Activated CD8-positive, alpha-beta T cell treated with anti-CD3 and anti-CD28 coated beads for 36 hours (primary cell): ENCODE measurements around the gene CLDN10. TPM values are rescaled to one million over a fixed set of nuclear protein-coding genes. Genes with fewer than 3 reads are reported as not detected.

Experiments used
- ATAC-seq: fragments of 200-7000 bp; cut with Tn5 transposase; one replicate; pipeline ENCODE4 v1.10.0; 2021; ENCODE audit warnings: mild to moderate bottlenecking, moderate library complexity
- CTCF ChIA-PET: fragments of 350-600 bp; sonication (Branson Sonifier 250); formaldehyde crosslinking; loops from one replicate; lab custom pipeline; 2021; ENCODE audit warnings: antibody characterized with exemption; lab: Charles Lee
- POLR2A ChIA-PET: fragments of 350-600 bp; sonication (Branson Sonifier 250); formaldehyde crosslinking; loops from one replicate; lab custom pipeline; 2021; ENCODE audit warnings: antibody characterized with exemption; lab: Charles Lee
- DNase-seq: peaks from one replicate; pipeline ENCODE4 v3.0.0-alpha.2; 2020
- H3K27ac Mint-ChIP-seq: one replicate; pipeline ENCODE4 v1.8.0; 2021; ENCODE audit warnings: mild to moderate bottlenecking, mixed read lengths
- H3K27me3 Mint-ChIP-seq: one replicate; pipeline ENCODE4 v1.8.0; 2021; ENCODE audit warnings: mixed read lengths
- H3K36me3 Mint-ChIP-seq: one replicate; pipeline ENCODE4 v1.8.0; 2021; ENCODE audit warnings: low read depth, mixed read lengths
- H3K4me1 Mint-ChIP-seq: one replicate; pipeline ENCODE4 v1.8.0; 2021; ENCODE audit warnings: low read depth, mixed read lengths
- H3K4me3 Mint-ChIP-seq: one replicate; pipeline ENCODE4 v1.8.0; 2021; ENCODE audit warnings: mild to moderate bottlenecking, moderate library complexity, mixed read lengths
- H3K9me3 Mint-ChIP-seq: one replicate; pipeline ENCODE4 v1.8.0; 2021; ENCODE audit warnings: mixed read lengths
- intact Hi-C: fragments of 100-400 bp; cut with micrococcal nuclease; formaldehyde crosslinking; loops from one replicate; pipeline ENCODE4 v1.10.0; 2022
- total RNA-seq, 2 experiments: library from RNA; stranded (reverse); gene quantifications; one replicate each; pipeline ENCODE4 v1.2.3, GENCODE V29; 2021
- TF ChIP-seq, protein P1 (sequence below): fragments of 200-600 bp; IDR thresholded peaks from one replicate; pipeline ENCODE4 v1.8.0; 2022; ENCODE audit warnings: antibody characterized with exemption, mild to moderate bottlenecking

The CLDN10 gene
- total RNA-seq, 2 experiments from 2014 or later: not detected

- POLR2A ChIA-PET: no interaction called here
- no peaks in the 10 kb centered on the region for H3K36me3 Mint-ChIP-seq
- intact Hi-C loops: no loop called here
- H3K27ac Mint-ChIP-seq: no peak overlapping the region
- H3K27me3 Mint-ChIP-seq: peaks cover 18% of the 10 kb centered on the region
- TF ChIP-seq, protein P1, sequence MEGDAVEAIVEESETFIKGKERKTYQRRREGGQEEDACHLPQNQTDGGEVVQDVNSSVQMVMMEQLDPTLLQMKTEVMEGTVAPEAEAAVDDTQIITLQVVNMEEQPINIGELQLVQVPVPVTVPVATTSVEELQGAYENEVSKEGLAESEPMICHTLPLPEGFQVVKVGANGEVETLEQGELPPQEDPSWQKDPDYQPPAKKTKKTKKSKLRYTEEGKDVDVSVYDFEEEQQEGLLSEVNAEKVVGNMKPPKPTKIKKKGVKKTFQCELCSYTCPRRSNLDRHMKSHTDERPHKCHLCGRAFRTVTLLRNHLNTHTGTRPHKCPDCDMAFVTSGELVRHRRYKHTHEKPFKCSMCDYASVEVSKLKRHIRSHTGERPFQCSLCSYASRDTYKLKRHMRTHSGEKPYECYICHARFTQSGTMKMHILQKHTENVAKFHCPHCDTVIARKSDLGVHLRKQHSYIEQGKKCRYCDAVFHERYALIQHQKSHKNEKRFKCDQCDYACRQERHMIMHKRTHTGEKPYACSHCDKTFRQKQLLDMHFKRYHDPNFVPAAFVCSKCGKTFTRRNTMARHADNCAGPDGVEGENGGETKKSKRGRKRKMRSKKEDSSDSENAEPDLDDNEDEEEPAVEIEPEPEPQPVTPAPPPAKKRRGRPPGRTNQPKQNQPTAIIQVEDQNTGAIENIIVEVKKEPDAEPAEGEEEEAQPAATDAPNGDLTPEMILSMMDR: no peak
- CTCF ChIA-PET: no interaction called here
- no peaks in the 10 kb centered on the region for H3K4me1 Mint-ChIP-seq
- no peak for DNase-seq
- H3K4me3 Mint-ChIP-seq: no peak overlapping the region
- ATAC-seq: no peak
- H3K9me3 Mint-ChIP-seq: no peaks in the 10 kb centered on the region
Observed at GRCh38 chr13:95544293-95544692, 8.2 kb upstream of the CLDN10 start.

DNA sequence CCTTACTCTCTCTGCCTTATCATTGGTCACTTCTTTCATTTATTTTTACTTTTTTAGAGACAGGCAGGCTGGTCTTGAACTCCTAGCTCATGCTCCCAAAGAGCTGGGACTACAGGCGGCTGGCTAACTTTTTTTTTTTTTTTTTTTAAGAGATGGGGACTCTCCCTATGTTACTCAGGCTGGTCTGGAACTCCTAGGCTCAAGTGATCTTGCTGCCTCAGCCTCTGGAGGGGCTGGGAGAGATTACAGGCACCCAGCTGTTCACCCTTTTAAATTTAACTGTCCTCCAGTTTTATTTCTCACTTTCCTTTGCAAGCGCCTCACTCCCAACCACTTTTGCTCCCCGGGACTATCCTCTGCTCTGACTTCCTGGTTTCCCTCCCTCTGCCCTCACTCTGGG, 5.6 kb upstream of the CLDN10 start:
- Mint-ChIP-seq H3K4me3 (no peak overlapping the region), H3K9me3 (no peaks in the 10 kb centered on the region), H3K36me3 (no peaks in the 10 kb centered on the region), H3K27me3 (peaks cover 33% of the 10 kb centered on the region), H3K27ac (no peak overlapping the region), H3K4me1 (peaks cover 2% of the 10 kb centered on the region)
- TF ChIP-seq, protein P1: no peak
- no peak for ATAC-seq
- intact Hi-C loops: no loop called here
- ChIA-PET CTCF (interaction anchor here (1.2 kb wide), 1 partner anchor 10 kb away, joined by 3 read pairs; no protein-coding TSS in a partner anchor), POLR2A (no interaction called here)
- DNase-seq: no peak

DNA sequence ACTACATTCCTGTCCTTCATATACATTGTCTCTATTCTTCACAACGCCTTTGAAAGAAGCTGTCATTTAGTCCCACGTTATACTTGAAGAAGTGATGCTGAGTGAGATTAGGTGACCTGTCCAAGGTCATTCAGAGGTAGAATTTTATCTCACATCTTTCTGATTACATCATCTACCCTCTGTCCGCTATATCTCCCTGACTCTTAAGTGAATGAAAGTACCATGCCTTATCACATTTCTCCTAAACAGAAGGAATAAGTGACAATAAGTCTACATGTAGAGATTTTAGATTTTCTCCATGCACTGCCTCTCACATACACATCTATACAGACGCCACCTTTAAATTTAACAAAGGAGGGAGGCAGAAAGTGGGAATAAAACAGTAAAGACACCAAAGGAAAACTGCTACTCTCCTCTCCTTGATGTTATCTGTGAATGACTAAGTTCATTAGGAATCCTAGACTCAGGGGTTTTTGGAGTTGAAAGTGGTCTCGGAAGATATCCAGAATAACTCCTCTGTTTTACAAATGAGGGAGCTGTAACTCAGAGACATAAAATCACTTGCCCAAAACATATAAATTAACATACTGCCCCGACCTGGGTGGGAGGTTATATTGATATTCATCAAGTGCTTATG, 4.9 kb upstream of the CLDN10 start:
- TF ChIP-seq, protein P1: no peak
- intact Hi-C loops: no loop called here
- Mint-ChIP-seq H3K4me3 (no peak overlapping the region), H3K27ac (no peak overlapping the region), H3K36me3 (no peaks in the 10 kb centered on the region), H3K9me3 (no peaks in the 10 kb centered on the region), H3K27me3 (peaks cover 34% of the 10 kb centered on the region), H3K4me1 (peaks cover 3% of the 10 kb centered on the region)
- CTCF ChIA-PET: no interaction called here
- no peak for ATAC-seq
- POLR2A ChIA-PET: no interaction called here
- DNase-seq: no peak

DNA sequence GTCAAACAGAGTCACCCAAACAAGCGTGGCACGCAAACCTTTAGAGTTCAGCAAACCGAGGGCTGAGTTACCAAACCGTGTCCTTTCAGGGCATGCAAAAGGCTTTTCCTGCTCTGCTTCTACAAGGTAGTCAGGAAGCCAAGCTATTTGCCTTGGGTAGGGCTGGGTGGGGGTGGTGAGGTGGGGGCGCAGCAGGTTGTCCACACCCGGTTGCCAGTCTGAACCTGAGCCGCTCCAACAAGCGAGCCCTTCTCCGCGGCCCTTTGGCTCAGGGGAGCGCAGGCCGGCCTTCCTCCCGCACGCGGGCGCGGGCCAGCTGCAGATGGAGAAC, 347 bp upstream of the CLDN10 start:
- intact Hi-C loops: no loop called here

More for the DNA sequence above, 347 bp upstream of the CLDN10 start:
- no peak overlapping the region for H3K4me3 Mint-ChIP-seq
- ATAC-seq (no peak), DNase-seq (no peak)
- TF ChIP-seq, protein P1: no peak
- no peaks in the 10 kb centered on the region for H3K36me3 Mint-ChIP-seq
- ChIA-PET POLR2A (no interaction called here), CTCF (no interaction called here)
- H3K4me1 Mint-ChIP-seq: peaks cover 15% of the 10 kb centered on the region
- H3K27ac Mint-ChIP-seq: no peak overlapping the region
- no peaks in the 10 kb centered on the region for H3K9me3 Mint-ChIP-seq
- peaks cover 52% of the 10 kb centered on the region for H3K27me3 Mint-ChIP-seq
